Activated T-cell treated with anti-CD3 and anti-CD28 coated beads, Interleukin-2, amount 50 U/mL, for 4 hours (primary cell): ENCODE measurements around the gene MSL3. TPM values are rescaled to one million over a fixed set of nuclear protein-coding genes. Genes with fewer than 3 reads are reported as not detected.

Source experiments
- ATAC-seq, 2 donors: fragments of 200-7000 bp; cut with Tn5 transposase; one replicate each; pipeline ENCODE4 v1.10.0; 2021
- DNase-seq: peaks from one replicate; pipeline ENCODE4 v3.0.0-alpha.2; 2020
- H3K27me3 Mint-ChIP-seq: one replicate; pipeline ENCODE4 v1.8.0; 2021; ENCODE audit warnings: low read depth, mixed read lengths
- H3K36me3 Mint-ChIP-seq: one replicate; pipeline ENCODE4 v1.8.0; 2022; ENCODE audit warnings: mixed read lengths; ENCODE audit not compliant: insufficient read depth
- H3K4me1 Mint-ChIP-seq: one replicate; pipeline ENCODE4 v1.8.0; 2021; ENCODE audit warnings: low read depth, mixed read lengths
- H3K4me3 Mint-ChIP-seq: one replicate; pipeline ENCODE4 v1.8.0; 2021; ENCODE audit warnings: mild to moderate bottlenecking, moderate library complexity, mixed read lengths
- H3K9me3 Mint-ChIP-seq: one replicate; pipeline ENCODE4 v1.8.0; 2021; ENCODE audit warnings: mixed read lengths
- total RNA-seq, 3 donors: library from RNA; stranded (reverse); gene quantifications; one replicate each; pipeline ENCODE4 v1.2.1, GENCODE V29; 2021

The MSL3 gene
- total RNA-seq, 3 donors from 2014 or later, result 37.5 to 41.2 (median 38.3) TPM

- Mint-ChIP-seq H3K27me3 (no peaks in the 10 kb centered on the region), H3K4me3 (no peak overlapping the region), H3K9me3 (no peaks in the 10 kb centered on the region), H3K4me1 (peaks cover 3% of the 10 kb centered on the region), H3K36me3 (peaks cover 14% of the 10 kb centered on the region)
- DNase-seq, result no peak
- ATAC-seq, result no peak
Observed at GRCh38 chrX:11778230-11778629, 20.2 kb downstream of the MSL3 start.

- no peak for DNase-seq
- Mint-ChIP-seq H3K9me3 (no peaks in the 10 kb centered on the region), H3K36me3 (peaks cover 5% of the 10 kb centered on the region), H3K4me1 (no peaks in the 10 kb centered on the region), H3K27me3 (no peaks in the 10 kb centered on the region), H3K4me3 (no peak overlapping the region)
- ATAC-seq, result no peak
Observed at GRCh38 chrX:11781133-11781532, 23.1 kb downstream of the MSL3 start.

- Mint-ChIP-seq H3K36me3 (peaks cover 5% of the 10 kb centered on the region), H3K27me3 (no peaks in the 10 kb centered on the region)
- ATAC-seq, result no peak
Observed at GRCh38 chrX:11781734-11782370, 23.8 kb downstream of the MSL3 start.

GRCh38 chrX:11784543-11784942 lies 26.5 kb downstream of the MSL3 start:
- no peak overlapping the region for H3K4me3 Mint-ChIP-seq
- H3K9me3 Mint-ChIP-seq, result no peaks in the 10 kb centered on the region
- ATAC-seq (no peak), DNase-seq (no peak)
- peaks cover 6% of the 10 kb centered on the region for H3K4me1 Mint-ChIP-seq
- H3K27me3 Mint-ChIP-seq, result no peaks in the 10 kb centered on the region
- peaks cover 2% of the 10 kb centered on the region for H3K36me3 Mint-ChIP-seq

More at GRCh38 chrX:11781734-11782370, 23.8 kb downstream of the MSL3 start:
- H3K4me1 Mint-ChIP-seq, result peaks cover 1% of the 10 kb centered on the region
- no peak overlapping the region for H3K4me3 Mint-ChIP-seq
- no peaks in the 10 kb centered on the region for H3K9me3 Mint-ChIP-seq
- no peak for DNase-seq

GRCh38 chrX:11786862-11787261 lies 28.8 kb downstream of the MSL3 start:
- ATAC-seq, result no peak
- H3K4me1 Mint-ChIP-seq, result peaks cover 13% of the 10 kb centered on the region
- no peak for DNase-seq
- H3K9me3 Mint-ChIP-seq, result no peaks in the 10 kb centered on the region
- peak overlapping the region; percentile 19 for H3K4me3 Mint-ChIP-seq
- no peaks in the 10 kb centered on the region for H3K36me3 Mint-ChIP-seq
- H3K27me3 Mint-ChIP-seq, result no peaks in the 10 kb centered on the region

GRCh38 chrX:11787564-11787963 lies 29.5 kb downstream of the MSL3 start:
- peak; percentile 66 to 77 for ATAC-seq
- no peaks in the 10 kb centered on the region for H3K9me3 Mint-ChIP-seq
- no peaks in the 10 kb centered on the region for H3K36me3 Mint-ChIP-seq
- H3K27me3 Mint-ChIP-seq, result no peaks in the 10 kb centered on the region
- DNase-seq, result peak; percentile 72
- peaks cover 18% of the 10 kb centered on the region for H3K4me1 Mint-ChIP-seq
- H3K4me3 Mint-ChIP-seq, result peak overlapping the region; percentile 71

GRCh38 chrX:11789809-11790208 lies 31.8 kb downstream of the MSL3 start:
- Mint-ChIP-seq H3K4me1 (peaks cover 36% of the 10 kb centered on the region), H3K36me3 (no peaks in the 10 kb centered on the region), H3K27me3 (no peaks in the 10 kb centered on the region), H3K4me3 (no peak overlapping the region), H3K9me3 (no peaks in the 10 kb centered on the region)
- no peak for ATAC-seq
- DNase-seq, result no peak

GRCh38 chrX:11791090-11791489 lies 33.1 kb downstream of the MSL3 start:
- H3K9me3 Mint-ChIP-seq, result no peaks in the 10 kb centered on the region
- H3K4me3 Mint-ChIP-seq, result no peak overlapping the region
- H3K27me3 Mint-ChIP-seq, result no peaks in the 10 kb centered on the region
- DNase-seq (no peak), ATAC-seq (no peak)
- H3K36me3 Mint-ChIP-seq, result no peaks in the 10 kb centered on the region
- peaks cover 36% of the 10 kb centered on the region for H3K4me1 Mint-ChIP-seq

GRCh38 chrX:11791537-11791936 lies 33.5 kb downstream of the MSL3 start:
- H3K4me3 Mint-ChIP-seq, result no peak overlapping the region
- peaks cover 36% of the 10 kb centered on the region for H3K4me1 Mint-ChIP-seq
- no peak for ATAC-seq
- no peaks in the 10 kb centered on the region for H3K9me3 Mint-ChIP-seq
- H3K36me3 Mint-ChIP-seq, result no peaks in the 10 kb centered on the region
- H3K27me3 Mint-ChIP-seq, result no peaks in the 10 kb centered on the region
- no peak for DNase-seq

- H3K27me3 Mint-ChIP-seq, result no peaks in the 10 kb centered on the region
- H3K4me3 Mint-ChIP-seq, result no peak overlapping the region
- ATAC-seq (peak; percentile 94 to 96), DNase-seq (peak; percentile 63)
- H3K36me3 Mint-ChIP-seq, result no peaks in the 10 kb centered on the region
- peaks cover 30% of the 10 kb centered on the region for H3K4me1 Mint-ChIP-seq
- H3K9me3 Mint-ChIP-seq, result no peaks in the 10 kb centered on the region
Observed at GRCh38 chrX:11792461-11793421, 34.7 kb downstream of the MSL3 start.

- H3K36me3 Mint-ChIP-seq, result no peaks in the 10 kb centered on the region
- peaks cover 30% of the 10 kb centered on the region for H3K4me1 Mint-ChIP-seq
- H3K4me3 Mint-ChIP-seq, result no peak overlapping the region
- no peak for ATAC-seq
- H3K27me3 Mint-ChIP-seq, result no peaks in the 10 kb centered on the region
- H3K9me3 Mint-ChIP-seq, result no peaks in the 10 kb centered on the region
- no peak for DNase-seq
Observed at GRCh38 chrX:11793734-11794133, 35.7 kb downstream of the MSL3 start.

GRCh38 chrX:11813341-11813740 lies 55.3 kb downstream of the MSL3 start:
- Mint-ChIP-seq H3K36me3 (no peaks in the 10 kb centered on the region), H3K9me3 (no peaks in the 10 kb centered on the region), H3K4me1 (no peaks in the 10 kb centered on the region), H3K4me3 (no peak overlapping the region), H3K27me3 (no peaks in the 10 kb centered on the region)
- no peak for DNase-seq
- ATAC-seq, result no peak
